PFSK-1 (cell line): Measurements from ENCODE around the gene NUDT8.

Experiments
- POLR2AphosphoS5 ChIP-seq: IDR thresholded peaks from 2 replicates; pipeline ENCODE4 v1.6.1; 2012; ENCODE audit warnings: low read depth, mild to moderate bottlenecking, control low read depth, low read length, moderate library complexity
- REST ChIP-seq, 2 experiments: IDR thresholded peaks; 2 replicates each; pipeline versions ENCODE4 v1.6.1 to v1.8.0; 2011 to 2012; ENCODE audit warnings: low read depth in 2 of 2, low read length in 2 of 2, control low read depth in 1 of 2, inconsistent platforms in 1 of 2, mild to moderate bottlenecking in 1 of 2, moderate library complexity in 1 of 2; ENCODE audit not compliant: insufficient read depth in 1 of 2

GRCh38 chr11:67668192-67668551 lies 38.4 kb upstream of the NUDT8 start:
- TF ChIP-seq REST (IDR thresholded peaks at IDR 0.05; ENCODE audit: insufficient read depth in 1 of 2, low read depth in 2 of 2, low read length in 2 of 2), result no peak
- no peak for TF ChIP-seq POLR2AphosphoS5
